ENCODE data around the gene SLC16A6.

DNA sequence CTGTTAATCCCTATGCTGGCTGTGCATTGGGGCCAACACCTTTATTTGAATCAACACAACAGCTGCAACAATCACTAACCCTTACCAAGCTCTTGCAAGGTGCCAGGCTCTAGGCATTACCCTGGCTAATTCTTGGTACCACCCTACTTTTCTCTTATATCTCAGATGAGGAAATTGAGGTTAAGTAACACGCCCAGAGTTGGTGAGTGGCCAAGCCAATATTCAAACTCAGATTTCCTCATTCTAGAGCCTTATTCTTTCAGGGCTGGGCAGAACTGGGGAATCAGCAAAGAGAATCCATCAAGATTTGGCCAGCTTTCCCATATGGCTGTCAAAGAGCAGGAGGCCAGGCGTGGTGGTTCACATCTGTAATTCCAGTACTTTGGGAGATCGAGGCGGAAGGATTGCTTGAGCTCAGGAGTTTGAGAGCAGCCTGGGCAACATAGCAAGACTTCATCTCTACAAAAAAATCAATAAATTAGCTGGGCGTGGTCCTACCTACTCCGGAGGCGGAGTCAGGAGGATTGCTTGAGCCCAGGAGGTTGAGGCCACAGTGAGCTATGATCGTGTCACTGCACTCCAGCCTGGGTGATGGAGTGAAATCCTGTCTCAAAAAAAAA lies 24.1 kb upstream of the SLC16A6 start:
- no peak for TF ChIP-seq TAF1 (IDR thresholded peaks at IDR 0.05; ENCODE audit: low read depth, low read length)
- TF ChIP-seq POLR2A (IDR thresholded peaks at IDR 0.05; ENCODE audit: low read depth, low read length): no peak
- TF ChIP-seq POU2F2 (IDR thresholded peaks at IDR 0.05; ENCODE audit: low read depth, low read length): no peak
- no peak for TF ChIP-seq POLR2AphosphoS5 (IDR thresholded peaks at IDR 0.05; ENCODE audit: low read depth, low read length)
- TF ChIP-seq PAX5 (IDR thresholded peaks at IDR 0.05; ENCODE audit: insufficient read depth, low read length, severe bottlenecking): no peak
